ENCODE measurements around the gene HTR7.

HTR7 gene

GRCh38 chr10:90804354-90804753 lies 53.5 kb downstream of the HTR7 start:
- DNase-seq (ENCODE audit: low read depth): no peak

GRCh38 chr10:90801608-90802007 lies 56.2 kb downstream of the HTR7 start:
- no peak for DNase-seq (ENCODE audit: low read depth)

DNA sequence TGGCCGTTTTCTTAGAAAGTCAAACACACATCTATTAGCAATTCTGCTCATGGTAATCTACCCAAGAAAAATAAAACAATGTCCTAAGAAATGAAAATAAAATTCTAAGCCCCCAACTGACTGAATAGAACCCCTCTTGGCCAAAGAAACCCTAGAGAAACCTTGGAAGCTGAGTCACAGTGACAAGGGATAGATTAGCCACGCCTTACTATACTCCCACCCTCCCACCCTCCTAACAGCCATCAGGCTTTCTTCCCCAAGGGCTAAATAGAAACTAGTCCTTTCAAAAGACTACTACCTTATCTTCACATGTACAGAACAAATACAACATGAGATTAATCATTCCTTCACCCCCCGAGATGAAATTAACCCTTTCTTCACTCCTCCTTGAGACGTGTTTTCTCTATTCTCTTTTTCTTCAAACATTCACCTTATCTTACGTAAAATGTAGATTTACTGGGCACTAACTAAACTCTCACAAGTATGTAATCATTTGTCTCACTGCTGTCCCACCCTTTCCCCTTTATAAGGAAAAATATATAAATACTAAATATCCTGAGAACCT lies 57.5 kb downstream of the HTR7 start:
- DNase-seq (ENCODE audit: low read depth): no peak

- no peak for DNase-seq (ENCODE audit: low read depth)
These were observed 58.7 kb downstream of the HTR7 start for GRCh38 chr10:90799172-90799571.

- no peak for DNase-seq (ENCODE audit: low read depth)
These were observed 59.4 kb downstream of the HTR7 start for GRCh38 chr10:90798482-90798881.

DNA sequence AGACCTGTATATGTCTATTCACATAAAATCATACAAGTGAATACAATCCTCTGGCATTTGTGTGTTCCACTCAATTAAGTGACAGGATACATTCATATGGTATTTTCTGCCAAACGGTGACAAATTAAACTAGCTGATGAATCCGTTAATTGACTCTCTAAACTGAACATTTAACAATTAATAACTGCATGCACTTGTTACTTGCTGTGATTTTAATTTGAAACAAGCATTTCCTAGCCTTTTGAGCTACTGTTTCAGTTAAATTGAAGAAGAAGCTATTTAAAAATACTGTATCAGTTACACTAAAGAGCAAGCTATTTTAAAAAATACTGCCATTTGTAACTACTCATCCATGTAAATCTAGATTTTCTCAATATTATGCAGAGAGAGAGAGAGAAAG lies 67.4 kb downstream of the HTR7 start:
- DNase-seq (ENCODE audit: low read depth): no peak

- DNase-seq (ENCODE audit: low read depth): no peak
These were observed 68.9 kb downstream of the HTR7 start for GRCh38 chr10:90788968-90789367.

DNA sequence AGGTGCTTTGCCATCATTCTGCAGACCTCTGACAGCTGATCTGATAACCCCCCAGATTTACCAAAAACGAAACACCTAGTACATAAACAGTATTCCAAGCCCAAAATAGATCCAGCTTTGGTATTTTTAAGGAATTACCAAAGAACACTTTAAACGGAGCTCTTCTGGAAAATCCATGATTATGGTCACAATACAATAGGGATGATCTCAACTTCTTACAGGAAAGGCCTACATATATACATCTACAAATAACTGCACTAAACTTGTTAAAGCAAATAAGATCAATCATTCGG lies 69.7 kb downstream of the HTR7 start:
- DNase-seq (ENCODE audit: low read depth): no peak

GRCh38 chr10:90787393-90788198 lies 70.2 kb downstream of the HTR7 start:
- peak; percentile 22 for DNase-seq (ENCODE audit: low read depth)

GRCh38 chr10:90785782-90786181 lies 72.1 kb downstream of the HTR7 start:
- DNase-seq (ENCODE audit: low read depth): no peak

GRCh38 chr10:90784771-90785170 lies 73.1 kb downstream of the HTR7 start:
- DNase-seq (ENCODE audit: low read depth): no peak

GRCh38 chr10:90780488-90780887 lies 77.4 kb downstream of the HTR7 start:
- no peak for DNase-seq (ENCODE audit: low read depth)

GRCh38 chr10:90779548-90779947 lies 78.3 kb downstream of the HTR7 start:
- no peak for DNase-seq (ENCODE audit: low read depth)

DNA sequence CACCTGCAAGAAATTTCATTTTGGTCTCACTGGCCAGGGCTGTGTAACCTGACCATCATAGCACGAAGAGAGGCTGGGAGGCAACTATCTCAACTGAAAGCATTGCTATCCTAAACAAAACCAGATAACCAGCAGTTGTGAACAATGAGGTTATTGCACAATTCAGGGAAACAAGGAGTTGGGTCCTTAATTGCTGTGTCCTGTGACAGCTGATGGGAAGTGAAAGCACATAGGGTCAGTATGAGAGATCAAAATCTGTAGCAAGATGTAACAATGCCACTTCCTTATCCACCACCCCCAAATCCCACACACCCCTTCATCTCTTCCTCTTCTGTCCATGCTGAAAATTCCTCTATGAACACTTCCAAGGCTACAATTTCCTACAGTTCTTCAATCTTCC lies 80.2 kb downstream of the HTR7 start:
- peak; percentile 47 for DNase-seq (ENCODE audit: low read depth)

- peak; percentile 81 for DNase-seq (ENCODE audit: low read depth)
These were observed 82.3 kb downstream of the HTR7 start for GRCh38 chr10:90775351-90776028.

DNA sequence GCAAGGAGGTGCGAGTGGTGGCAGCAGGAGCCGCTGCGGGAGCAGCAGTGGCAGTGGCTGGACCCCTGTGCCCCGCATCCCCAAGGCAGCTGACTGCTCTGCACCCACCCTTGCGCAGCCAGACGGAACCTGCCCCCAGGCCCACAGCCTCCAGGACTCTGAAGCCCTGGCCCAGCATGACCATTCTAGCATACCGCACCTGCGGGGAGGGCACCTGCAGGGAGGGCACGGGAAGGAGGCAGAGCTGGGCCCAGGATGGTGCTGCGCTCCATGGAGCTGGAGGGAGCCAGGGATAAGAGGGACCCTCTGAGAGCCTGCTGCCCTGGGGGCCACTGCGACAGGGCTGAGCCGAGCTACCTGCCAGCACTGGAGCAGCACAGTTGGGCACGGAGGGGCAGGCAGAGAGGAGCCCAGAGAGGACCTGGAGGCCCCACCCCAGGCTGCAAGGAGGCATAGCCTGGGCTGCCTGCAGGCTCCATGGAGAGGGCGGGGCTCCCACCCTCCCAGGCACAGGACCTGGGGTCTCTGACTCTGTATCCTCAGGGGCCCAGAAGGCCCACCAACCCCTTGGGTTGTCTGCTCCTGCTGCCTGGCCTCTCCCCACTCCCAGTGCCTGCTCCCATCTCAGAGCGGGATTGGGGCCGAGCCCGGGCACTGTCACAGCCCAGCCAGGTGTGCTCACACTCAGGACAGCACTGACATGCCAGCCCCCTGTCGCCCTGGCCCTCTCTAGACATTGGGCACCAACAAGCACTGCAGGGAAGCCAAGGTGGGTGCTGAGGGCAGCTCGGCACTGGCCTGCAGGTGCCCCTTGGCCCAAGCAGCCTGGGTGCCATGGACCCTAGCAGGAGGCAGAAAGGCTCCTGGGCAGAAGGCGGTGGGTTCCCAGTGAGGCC lies 87.6 kb downstream of the HTR7 start:
- DNase-seq (ENCODE audit: low read depth): no peak

- peak; percentile 7 for DNase-seq (ENCODE audit: low read depth)
These were observed 106.5 kb downstream of the HTR7 start for GRCh38 chr10:90751107-90751997.

DNA sequence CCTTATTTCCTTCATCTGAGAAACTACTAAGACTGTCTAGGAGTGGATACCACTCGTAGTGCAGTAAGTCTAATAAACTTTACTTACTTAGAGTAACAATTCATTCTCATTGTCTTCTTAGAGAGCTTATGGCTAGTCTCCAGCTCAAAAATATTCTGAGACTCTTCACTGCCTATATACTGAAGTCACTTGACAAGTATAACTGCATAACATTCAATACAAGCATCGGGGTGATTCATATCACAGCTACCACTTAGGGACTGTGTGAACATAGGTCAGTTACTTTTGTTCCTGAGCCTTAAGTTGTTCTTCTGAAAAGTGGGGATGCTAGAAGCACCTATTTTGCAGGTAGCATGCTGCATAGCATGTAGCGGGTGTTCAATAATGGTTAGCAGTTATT lies 111.0 kb downstream of the HTR7 start:
- DNase-seq (ENCODE audit: low read depth): no peak

GRCh38 chr10:90745565-90745964 lies 112.3 kb downstream of the HTR7 start:
- DNase-seq (ENCODE audit: low read depth): no peak

GRCh38 chr10:90743291-90743690 lies 114.5 kb downstream of the HTR7 start:
- DNase-seq (ENCODE audit: low read depth): no peak

DNA sequence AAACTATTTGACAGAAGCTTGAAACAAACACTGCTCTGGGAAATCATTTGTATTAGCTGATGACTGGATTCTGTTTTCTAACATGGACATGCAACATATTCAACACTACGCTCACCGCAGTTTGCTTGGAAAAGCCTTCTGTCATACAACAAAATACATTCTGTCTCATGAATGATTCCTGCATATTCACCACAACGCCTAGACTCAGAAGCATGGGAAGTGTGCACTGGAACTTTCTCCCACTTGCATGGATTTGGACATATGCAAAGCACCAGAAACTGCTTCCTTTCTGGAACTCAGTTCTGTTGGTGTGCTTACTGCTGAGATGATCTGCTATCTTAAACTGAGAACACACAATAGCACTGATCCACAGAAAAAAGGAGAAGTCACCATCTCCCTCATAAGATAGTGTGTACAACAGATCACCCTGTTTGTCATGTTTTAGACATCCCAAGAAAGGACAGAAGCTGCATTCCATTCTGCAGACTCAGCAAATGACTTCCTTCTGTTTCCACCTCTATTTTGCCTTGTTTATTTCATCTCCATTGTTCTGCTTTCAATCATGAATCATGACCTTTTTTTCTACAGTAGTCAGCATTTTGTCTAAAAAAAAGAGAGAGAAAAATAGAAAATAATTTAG lies 115.8 kb downstream of the HTR7 start:
- peak; percentile 63 for DNase-seq (ENCODE audit: low read depth)

Measured in fibroblast of gingiva (primary cell).